22Rv1 (cell line): Measurements from ENCODE around the gene COL5A1.

Experiments used
- H3K27ac ChIP-seq: fragments of 450-650 bp; 2 replicates; pipeline ENCODE4 v1.5.1; 2017
- ZFX ChIP-seq: fragments of 450-650 bp; IDR thresholded peaks from 2 replicates; pipeline ENCODE4 v1.6.1; 2017; ENCODE audit warnings: antibody characterized with exemption, borderline replicate concordance
- TF ChIP-seq, protein P1 (sequence below): fragments of 450-650 bp; IDR thresholded peaks from 2 replicates; pipeline ENCODE4 v1.5.1; 2017; ENCODE audit warnings: mild to moderate bottlenecking

COL5A1 gene

DNA sequence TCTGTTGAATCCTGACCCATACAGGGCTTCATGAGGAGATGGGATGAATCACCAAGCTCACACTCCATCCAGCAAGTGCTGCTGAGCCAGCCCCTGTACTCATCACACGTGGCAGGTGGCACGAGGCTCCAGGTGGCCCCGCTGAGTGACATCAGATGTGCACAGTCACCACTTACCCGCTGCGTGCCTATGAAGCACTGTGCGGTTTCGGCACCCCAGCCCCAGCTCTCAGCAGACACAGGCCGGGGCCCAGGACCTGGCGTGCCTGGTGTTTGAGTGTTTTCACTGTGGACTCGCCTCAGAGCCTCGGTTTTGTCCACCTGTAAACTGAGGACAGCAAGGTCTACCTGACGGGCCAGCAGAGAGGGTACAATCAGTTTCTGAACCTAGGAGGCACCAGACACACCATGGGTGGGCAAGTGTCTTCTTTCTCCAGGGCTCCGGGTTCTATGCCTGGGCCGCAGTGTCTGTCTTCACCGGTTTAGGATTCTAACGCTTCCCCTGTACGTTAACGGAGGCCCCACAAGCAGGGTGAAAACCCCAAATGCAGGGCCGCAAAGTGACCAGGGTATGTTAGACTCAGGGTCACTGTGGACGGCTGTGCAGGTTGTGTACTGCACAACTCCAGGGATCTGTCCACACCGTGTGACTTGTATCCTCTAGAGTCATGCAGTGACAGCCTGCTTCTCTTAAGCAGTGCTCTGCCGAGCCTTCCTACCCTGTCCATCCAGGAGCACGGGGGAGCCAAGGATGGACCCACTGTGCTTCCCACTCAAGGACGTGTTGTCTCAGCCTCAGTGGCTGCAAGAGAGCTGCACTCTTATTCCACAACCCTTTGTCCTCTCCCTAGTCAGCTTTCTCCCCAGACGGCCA lies 44.3 kb upstream of the COL5A1 start:
- H3K27ac ChIP-seq: no peak overlapping the region
- TF ChIP-seq, protein P1, sequence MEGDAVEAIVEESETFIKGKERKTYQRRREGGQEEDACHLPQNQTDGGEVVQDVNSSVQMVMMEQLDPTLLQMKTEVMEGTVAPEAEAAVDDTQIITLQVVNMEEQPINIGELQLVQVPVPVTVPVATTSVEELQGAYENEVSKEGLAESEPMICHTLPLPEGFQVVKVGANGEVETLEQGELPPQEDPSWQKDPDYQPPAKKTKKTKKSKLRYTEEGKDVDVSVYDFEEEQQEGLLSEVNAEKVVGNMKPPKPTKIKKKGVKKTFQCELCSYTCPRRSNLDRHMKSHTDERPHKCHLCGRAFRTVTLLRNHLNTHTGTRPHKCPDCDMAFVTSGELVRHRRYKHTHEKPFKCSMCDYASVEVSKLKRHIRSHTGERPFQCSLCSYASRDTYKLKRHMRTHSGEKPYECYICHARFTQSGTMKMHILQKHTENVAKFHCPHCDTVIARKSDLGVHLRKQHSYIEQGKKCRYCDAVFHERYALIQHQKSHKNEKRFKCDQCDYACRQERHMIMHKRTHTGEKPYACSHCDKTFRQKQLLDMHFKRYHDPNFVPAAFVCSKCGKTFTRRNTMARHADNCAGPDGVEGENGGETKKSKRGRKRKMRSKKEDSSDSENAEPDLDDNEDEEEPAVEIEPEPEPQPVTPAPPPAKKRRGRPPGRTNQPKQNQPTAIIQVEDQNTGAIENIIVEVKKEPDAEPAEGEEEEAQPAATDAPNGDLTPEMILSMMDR: no peak
- no peak for TF ChIP-seq ZFX

DNA sequence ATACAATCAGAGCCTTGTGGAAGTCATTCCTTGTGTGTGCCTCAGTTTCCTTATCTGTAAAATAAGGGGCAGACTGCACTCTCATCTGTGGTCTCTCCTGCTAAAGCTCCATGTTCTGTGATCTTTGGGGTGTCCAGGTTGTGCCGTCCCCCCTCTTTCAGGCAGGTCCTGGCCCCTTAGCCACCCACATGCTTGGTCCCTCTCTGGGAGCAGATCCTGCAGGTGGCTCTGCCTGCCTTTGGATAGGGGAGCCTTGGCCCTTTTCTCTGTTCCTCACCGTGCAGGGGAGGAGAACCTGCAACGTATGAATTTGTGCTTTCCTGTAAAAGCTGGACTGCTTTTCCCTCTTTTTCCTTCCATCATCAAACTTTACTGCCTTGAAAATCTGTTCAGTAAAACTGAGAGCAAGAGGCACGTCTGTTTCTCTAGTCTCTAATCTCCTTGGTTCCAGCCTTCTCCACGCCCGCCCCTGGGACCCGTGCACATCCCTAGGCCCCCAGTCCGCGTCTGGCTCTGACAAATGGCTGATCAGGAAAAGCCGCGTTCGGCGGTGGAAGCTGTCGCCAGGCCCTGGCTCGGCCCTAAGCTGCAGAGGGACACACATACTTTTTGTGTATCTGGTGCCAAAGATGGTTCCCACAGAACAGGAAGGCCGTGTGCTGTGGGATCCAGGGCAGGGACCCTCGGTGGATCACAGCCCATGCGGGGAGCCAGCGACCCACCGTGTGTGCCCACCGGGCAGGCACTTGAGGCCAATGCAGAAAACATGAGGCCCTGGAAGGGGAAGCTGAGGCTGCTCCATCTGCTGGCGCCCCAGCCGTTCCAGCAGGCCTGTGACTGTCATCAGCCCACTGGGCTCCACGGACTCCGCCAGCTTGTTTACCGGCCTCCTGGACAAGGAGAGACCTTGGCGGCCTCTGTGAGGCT lies 43.4 kb upstream of the COL5A1 start:
- TF ChIP-seq, protein P1: no peak
- TF ChIP-seq ZFX: no peak

DNA sequence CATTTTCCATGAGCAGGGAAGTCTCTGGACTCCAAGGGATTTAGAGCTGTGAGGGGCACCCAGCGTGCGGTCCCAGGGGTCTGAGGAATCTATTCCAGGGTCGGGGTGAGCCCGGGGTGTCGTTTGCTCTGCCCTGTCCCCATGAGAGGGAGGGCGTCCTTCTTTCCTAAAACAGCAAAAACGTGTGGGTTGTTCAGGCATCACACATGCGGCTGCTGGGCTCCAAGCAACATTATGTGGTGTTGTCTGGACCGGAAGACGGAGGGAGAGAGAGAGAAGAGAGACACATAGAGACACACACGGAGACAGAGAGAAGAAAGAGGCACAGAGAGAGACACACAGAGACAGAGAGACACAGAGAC lies 42.7 kb upstream of the COL5A1 start:
- no peak overlapping the region for H3K27ac ChIP-seq
- TF ChIP-seq, protein P1: no peak
- TF ChIP-seq ZFX: no peak

More for the DNA sequence above, 43.4 kb upstream of the COL5A1 start:
- no peak overlapping the region for H3K27ac ChIP-seq

DNA sequence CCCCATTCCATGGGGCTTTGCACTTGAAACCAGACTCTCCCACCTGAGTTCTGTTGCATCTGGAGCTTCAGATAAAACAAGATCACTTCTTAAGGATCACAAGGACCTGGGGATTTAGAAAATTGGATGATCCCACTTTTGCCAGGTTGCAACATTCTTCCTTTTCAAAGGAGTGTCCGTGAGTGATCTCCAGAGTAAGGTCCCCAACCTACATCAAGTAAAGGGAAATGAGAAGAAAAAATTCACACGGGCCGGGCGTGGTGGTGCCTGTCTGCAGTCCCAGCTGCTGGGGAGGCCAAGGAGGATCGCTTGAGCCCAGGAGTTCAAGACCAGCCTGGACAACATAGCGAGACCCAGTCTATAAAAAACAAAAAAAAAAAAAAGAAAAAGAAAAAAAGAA lies 41.2 kb upstream of the COL5A1 start:
- TF ChIP-seq, protein P1: no peak
- no peak for TF ChIP-seq ZFX

DNA sequence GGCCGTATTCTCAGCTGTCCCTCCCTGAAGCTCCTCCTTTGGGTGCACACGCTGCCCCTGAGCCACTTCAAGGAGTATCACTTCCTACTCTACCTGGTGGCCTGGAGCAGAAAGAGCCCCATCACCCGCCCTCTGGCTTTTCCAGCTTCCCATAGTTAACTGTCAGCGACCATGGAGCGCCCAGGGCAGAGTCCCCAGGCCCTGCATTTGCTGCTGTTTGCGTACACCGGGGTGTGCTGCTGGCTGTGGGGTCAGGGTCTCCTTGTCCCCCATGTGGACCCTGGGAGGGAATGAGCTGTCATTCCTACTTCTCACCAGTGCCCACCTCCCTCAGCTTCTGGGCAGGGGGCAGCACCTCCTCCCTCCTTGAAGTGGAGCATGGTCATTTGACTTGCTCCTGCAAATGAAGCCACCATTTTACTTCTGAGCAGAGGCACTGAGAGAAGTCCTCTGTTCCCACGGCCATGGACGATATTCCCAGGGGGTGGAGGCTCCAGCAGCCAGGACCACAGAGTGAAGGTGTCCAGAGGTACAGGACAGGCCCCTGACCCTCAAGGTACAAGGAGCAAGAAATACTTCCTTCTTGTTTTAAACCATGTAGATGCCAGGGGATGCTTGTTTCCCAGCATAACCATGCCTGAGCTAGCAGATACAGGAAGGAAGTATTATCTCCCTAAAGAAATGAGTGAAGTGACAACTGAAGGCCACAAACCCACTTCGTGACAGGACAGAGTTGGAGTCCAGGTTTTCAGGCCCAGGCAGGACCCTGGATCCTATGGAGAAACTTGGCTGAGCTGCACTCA lies 40.6 kb upstream of the COL5A1 start:
- no peak overlapping the region for H3K27ac ChIP-seq
- TF ChIP-seq, protein P1: no peak
- no peak for TF ChIP-seq ZFX

More for the DNA sequence above, 41.2 kb upstream of the COL5A1 start:
- H3K27ac ChIP-seq: no peak overlapping the region

DNA sequence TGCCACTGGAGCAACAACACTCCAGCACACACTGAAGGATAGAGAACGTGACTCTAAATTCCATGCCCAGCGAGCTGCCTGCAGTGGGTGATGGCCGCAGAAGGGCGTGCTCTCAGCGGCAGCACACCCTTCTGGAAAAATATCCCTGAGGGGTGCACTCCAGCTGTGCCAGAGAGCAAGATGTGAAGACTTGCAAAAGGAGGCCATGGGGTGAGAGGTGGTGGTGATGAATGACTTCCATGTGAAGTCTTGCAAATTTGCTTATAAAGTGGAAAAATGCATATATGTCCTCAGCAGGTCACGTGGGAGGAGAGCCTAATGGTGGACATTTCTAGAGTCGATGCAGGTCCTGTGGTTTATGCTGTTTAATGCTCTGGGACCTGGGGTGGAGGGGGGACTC lies 39.8 kb upstream of the COL5A1 start:
- TF ChIP-seq, protein P1: no peak
- no peak for TF ChIP-seq ZFX
- H3K27ac ChIP-seq: no peak overlapping the region
